Ovary (tissue), 9 donors: ENCODE data around the gene AFP. TPM values are rescaled to one million over a fixed set of nuclear protein-coding genes. Genes with fewer than 3 reads are reported as not detected.

Source experiments
- DNase-seq, 5 donors: peaks; one replicate each; pipeline ENCODE4 v3.0.0-alpha.2; 2019 to 2020
- H3K27ac ChIP-seq, 2 donors: fragments of 200-600 bp; one replicate each; pipeline versions ENCODE4 v1.5.1 to v1.8.0; 2019 to 2022
- H3K27me3 ChIP-seq: fragments of 200-600 bp; one replicate; pipeline ENCODE4 v1.8.0; 2022
- H3K36me3 ChIP-seq: fragments of 200-600 bp; sonication (generic); one replicate; pipeline ENCODE4 v1.5.1; 2019
- H3K4me1 ChIP-seq: one replicate; pipeline ENCODE4 v1.8.1; 2013; ENCODE audit warnings: mild to moderate bottlenecking, moderate library complexity; ENCODE audit not compliant: insufficient read depth
- H3K4me3 ChIP-seq: fragments of 200-600 bp; sonication (generic); one replicate; pipeline ENCODE4 v1.5.1; 2017
- H3K9me3 ChIP-seq, 2 donors: fragments of 200-600 bp in 1 of 2; sonication (generic) in 1 of 2; one replicate each; pipeline versions ENCODE4 v1.5.1 to v1.8.1; 2013 to 2019; ENCODE audit warnings: mild to moderate bottlenecking in 1 of 2, moderate library complexity in 1 of 2
- EP300 ChIP-seq: sonication (generic); formaldehyde crosslinking; IDR thresholded peaks from one replicate; pipeline ENCODE4 v1.6.1; 2017; ENCODE audit warnings: antibody characterized with exemption
- POLR2A ChIP-seq: fragments of 450-650 bp; IDR thresholded peaks from one replicate; pipeline ENCODE4 v1.6.1; 2017; ENCODE audit warnings: antibody characterized with exemption, mild to moderate bottlenecking, moderate library complexity
- WGBS, 3 donors: extraction: QIAGEN DNeasy Blood & Tissue Kit in 1 of 3; methylation state at CpG; one replicate each; pipeline versions ENCODE4 v1.1.5 to v1.1.7; 2013 to 2017; 5-methylcytosine and 5-hydroxymethylcytosine counted together
- intact Hi-C, 4 donors: fragments of 100-400 bp; cut with DNase I; formaldehyde crosslinking; loops; one replicate each; pipeline versions ENCODE4 v1.11.0 to v1.15.1; 2022 to 2023
- polyA plus RNA-seq, 2 donors: library from polyadenylated mRNA; stranded (reverse); fragments of 200-250 nt in 1 of 2; fragments of 350-450 nt in 1 of 2; fragmentation: Illumina TruSeq in 1 of 2; extraction: RNeasy Lipid Tissue Mini Kit (QIAGEN cat#74804) in 1 of 2; gene quantifications; one replicate each; pipeline ENCODE4 v1.2.3, GENCODE V29; 2013 to 2014
- total RNA-seq, 7 donors: library from RNA; depleted of rRNA in 2 of 7; stranded (reverse); fragments of >200 nt in 2 of 7; fragmentation: NEBNext Ultra II Directional in 3 of 7; extraction: Animal tissue kit (Norgen Biotek cat#: 25700) in 3 of 7; gene quantifications; one replicate each; pipeline versions ENCODE4 v1.1.0 to v1.2.4, GENCODE V29; 2016 to 2023
- TF ChIP-seq, protein P1 (sequence below), 3 donors: fragments of 450-650 bp in 2 of 3; fragments of 200-600 bp in 1 of 3; IDR thresholded peaks; one replicate each; pipeline versions ENCODE4 v1.5.1 to v1.8.0; 2016 to 2022; ENCODE audit warnings: antibody characterized with exemption in 3 of 3, mild to moderate bottlenecking in 1 of 3
- donor health status: DM: no; HTN: no; CAD: no; lungs with moderate emphysema.
- donor health status: DM: no; HTN: no; CAD: no.
- donor health status: Bipolar disorder and iron deficiency.
- donor health status: DM: yes; HTN: yes; CAD: no.
- donor health status: DM: no; HTN: no; CAD: no.
- donor health status: DM: yes; HTN: yes; CAD: no.

AFP gene
- total and polyA plus RNA-seq, 9 donors: 0.17 to 2.8 (median 0.47) TPM; not detected in 5

DNA sequence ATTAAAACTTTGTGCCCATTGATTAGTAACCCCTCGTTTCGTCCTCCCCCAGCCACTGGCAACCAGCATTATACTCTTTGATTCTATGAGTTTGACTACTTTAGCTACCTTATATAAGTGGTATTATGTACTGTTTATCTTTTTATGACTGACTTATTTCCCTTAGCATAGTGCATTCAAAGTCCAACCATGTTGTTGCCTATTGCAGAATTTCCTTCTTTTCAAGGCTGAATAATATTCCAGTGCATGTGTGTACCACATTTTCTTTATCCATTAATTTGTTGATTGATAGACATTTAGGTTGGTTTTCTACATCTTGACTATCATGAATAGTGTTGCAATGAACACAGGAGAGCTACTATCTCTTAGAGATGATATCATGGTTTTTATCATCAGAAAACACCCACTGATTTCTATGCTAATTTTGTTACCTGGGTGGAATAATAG lies 28.8 kb upstream of the AFP start:
- H3K36me3 ChIP-seq: no peaks in the 10 kb centered on the region
- no peak overlapping the region for H3K4me3 ChIP-seq
- no peaks in the 10 kb centered on the region for H3K9me3 ChIP-seq
- no peaks in the 10 kb centered on the region for H3K4me1 ChIP-seq
- H3K27ac ChIP-seq: no peak overlapping the region
- 90 to 97% (median 96%) methylated on average over 2 of the region's 2 CpGs for whole genome bisulfite sequencing, 3 donors
- H3K27me3 ChIP-seq: no peaks in the 10 kb centered on the region
- no peak for TF ChIP-seq POLR2A
- TF ChIP-seq EP300: no peak
- intact Hi-C loops: no loop called here
- no peak for DNase-seq

DNA sequence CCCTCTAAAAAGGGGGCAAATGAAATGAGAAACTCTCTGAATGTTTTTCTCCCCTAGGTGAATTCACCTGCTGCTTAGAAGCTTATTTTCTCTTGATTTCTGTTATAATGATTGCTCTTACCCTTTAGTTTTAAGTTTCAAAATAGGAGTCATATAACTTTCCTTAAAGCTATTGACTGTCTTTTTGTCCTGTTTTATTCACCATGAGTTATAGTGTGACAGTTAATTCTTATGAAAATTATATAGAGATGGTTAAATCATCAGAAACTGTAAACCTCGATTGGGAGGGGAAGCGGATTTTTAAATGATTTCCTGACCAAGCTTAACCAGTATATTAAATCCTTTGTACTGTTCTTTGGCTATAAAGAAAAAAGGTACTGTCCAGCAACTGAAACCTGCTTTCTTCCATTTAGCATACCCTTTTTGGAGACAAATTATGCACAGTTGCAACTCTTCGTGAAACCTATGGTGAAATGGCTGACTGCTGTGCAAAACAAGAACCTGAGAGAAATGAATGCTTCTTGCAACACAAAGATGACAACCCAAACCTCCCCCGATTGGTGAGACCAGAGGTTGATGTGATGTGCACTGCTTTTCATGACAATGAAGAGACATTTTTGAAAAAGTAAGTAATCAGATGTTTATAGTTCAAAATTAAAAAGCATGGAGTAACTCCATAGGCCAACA lies 27.7 kb upstream of the AFP start:
- H3K27me3 ChIP-seq: no peaks in the 10 kb centered on the region
- no peaks in the 10 kb centered on the region for H3K36me3 ChIP-seq
- no peak overlapping the region for H3K27ac ChIP-seq
- no peak overlapping the region for H3K4me3 ChIP-seq
- WGBS, 3 donors: 71 to 76% (median 75%) methylated on average over 4 of the region's 4 CpGs
- no peak for DNase-seq
- H3K4me1 ChIP-seq: no peaks in the 10 kb centered on the region
- no peaks in the 10 kb centered on the region for H3K9me3 ChIP-seq
- TF ChIP-seq EP300 (no peak), POLR2A (no peak)
- TF ChIP-seq, protein P1, sequence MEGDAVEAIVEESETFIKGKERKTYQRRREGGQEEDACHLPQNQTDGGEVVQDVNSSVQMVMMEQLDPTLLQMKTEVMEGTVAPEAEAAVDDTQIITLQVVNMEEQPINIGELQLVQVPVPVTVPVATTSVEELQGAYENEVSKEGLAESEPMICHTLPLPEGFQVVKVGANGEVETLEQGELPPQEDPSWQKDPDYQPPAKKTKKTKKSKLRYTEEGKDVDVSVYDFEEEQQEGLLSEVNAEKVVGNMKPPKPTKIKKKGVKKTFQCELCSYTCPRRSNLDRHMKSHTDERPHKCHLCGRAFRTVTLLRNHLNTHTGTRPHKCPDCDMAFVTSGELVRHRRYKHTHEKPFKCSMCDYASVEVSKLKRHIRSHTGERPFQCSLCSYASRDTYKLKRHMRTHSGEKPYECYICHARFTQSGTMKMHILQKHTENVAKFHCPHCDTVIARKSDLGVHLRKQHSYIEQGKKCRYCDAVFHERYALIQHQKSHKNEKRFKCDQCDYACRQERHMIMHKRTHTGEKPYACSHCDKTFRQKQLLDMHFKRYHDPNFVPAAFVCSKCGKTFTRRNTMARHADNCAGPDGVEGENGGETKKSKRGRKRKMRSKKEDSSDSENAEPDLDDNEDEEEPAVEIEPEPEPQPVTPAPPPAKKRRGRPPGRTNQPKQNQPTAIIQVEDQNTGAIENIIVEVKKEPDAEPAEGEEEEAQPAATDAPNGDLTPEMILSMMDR (IDR thresholded peaks at IDR 0.05): no peak
- intact Hi-C loops: no loop called here

- Histone ChIP-seq H3K27ac (no peak overlapping the region), H3K36me3 (no peaks in the 10 kb centered on the region), H3K9me3 (no peaks in the 10 kb centered on the region), H3K4me3 (no peak overlapping the region), H3K4me1 (no peaks in the 10 kb centered on the region), H3K27me3 (no peaks in the 10 kb centered on the region)
- DNase-seq: no peak
- TF ChIP-seq, protein P1 (IDR thresholded peaks at IDR 0.05): no peak
- TF ChIP-seq EP300 (no peak), POLR2A (no peak)
- intact Hi-C loops: no loop called here
- WGBS, 3 donors: 77 to 81% (median 80%) methylated on average over 6 of the region's 6 CpGs
Observed at GRCh38 chr4:73409012-73409862, 26.8 kb upstream of the AFP start.

GRCh38 chr4:73409978-73410548 lies 26.0 kb upstream of the AFP start:
- H3K27ac ChIP-seq: no peak overlapping the region
- no peaks in the 10 kb centered on the region for H3K9me3 ChIP-seq
- no peaks in the 10 kb centered on the region for H3K36me3 ChIP-seq
- no peaks in the 10 kb centered on the region for H3K4me1 ChIP-seq
- DNase-seq: no peak
- intact Hi-C loops: no loop called here
- 86 to 92% (median 91%) methylated on average over 8 of the region's 8 CpGs for WGBS, 3 donors
- no peak overlapping the region for H3K4me3 ChIP-seq
- TF ChIP-seq EP300: no peak
- TF ChIP-seq POLR2A: no peak
- TF ChIP-seq, protein P1 (IDR thresholded peaks at IDR 0.05): no peak
- no peaks in the 10 kb centered on the region for H3K27me3 ChIP-seq
